Measurements from ENCODE around the gene ULK4.
"Not testable (repeated sequence)": the region's sequence is repeated elsewhere in the genome, so short reads cannot be mapped to it uniquely, and the experiment has no call there.

ULK4 gene

GRCh38 chr3:41448396-41448795, 513.5 kb downstream of the ULK4 start:
- peak in 1 of 2 experiments; percentile 12 for DNase-seq (ENCODE audit: low read depth in 1 of 2, low spot score in 1 of 2)
- in situ Hi-C loops (cut with HindIII; ENCODE audit: low pct_unique_long_range_greater_than_20kb, low sequenced_read_pairs): no loop called here
- no peak for TF ChIP-seq JUND (IDR thresholded peaks at IDR 0.05; ENCODE audit: low read depth)

GRCh38 chr3:41447701-41448100, 514.2 kb downstream of the ULK4 start:
- in situ Hi-C loops (cut with HindIII; ENCODE audit: low pct_unique_long_range_greater_than_20kb, low sequenced_read_pairs): no loop called here
- DNase-seq (ENCODE audit: low read depth in 1 of 2, low spot score in 1 of 2): no peak
- no peak for TF ChIP-seq JUND (IDR thresholded peaks at IDR 0.05; ENCODE audit: low read depth)

GRCh38 chr3:41446316-41446715, 515.6 kb downstream of the ULK4 start:
- in situ Hi-C loops (cut with HindIII; ENCODE audit: low pct_unique_long_range_greater_than_20kb, low sequenced_read_pairs); DNase-seq (ENCODE audit: low read depth in 1 of 2, low spot score in 1 of 2): not testable (repeated sequence)

- DNase-seq (ENCODE audit: low read depth in 1 of 2, low spot score in 1 of 2): no peak
- in situ Hi-C loops (cut with HindIII; ENCODE audit: low pct_unique_long_range_greater_than_20kb, low sequenced_read_pairs): no loop called here
- TF ChIP-seq JUND (IDR thresholded peaks at IDR 0.05; ENCODE audit: low read depth): no peak
These were observed 520.3 kb downstream of the ULK4 start for GRCh38 chr3:41441568-41441967.

- in situ Hi-C loops (cut with HindIII; ENCODE audit: low pct_unique_long_range_greater_than_20kb, low sequenced_read_pairs): no loop called here
These were observed 520.8 kb downstream of the ULK4 start for GRCh38 chr3:41441139-41441538.

GRCh38 chr3:41436983-41437382, 524.9 kb downstream of the ULK4 start:
- in situ Hi-C loops (cut with HindIII; ENCODE audit: low pct_unique_long_range_greater_than_20kb, low sequenced_read_pairs): no loop called here
- DNase-seq (ENCODE audit: low read depth in 1 of 2, low spot score in 1 of 2): no peak
- no peak for TF ChIP-seq JUND (IDR thresholded peaks at IDR 0.05; ENCODE audit: low read depth)

More at GRCh38 chr3:41441139-41441538, 520.8 kb downstream of the ULK4 start:
- no peak for TF ChIP-seq JUND (IDR thresholded peaks at IDR 0.05; ENCODE audit: low read depth)
- no peak for DNase-seq (ENCODE audit: low read depth in 1 of 2, low spot score in 1 of 2)

GRCh38 chr3:41434781-41435180, 527.1 kb downstream of the ULK4 start:
- no peak for DNase-seq (ENCODE audit: low read depth in 1 of 2, low spot score in 1 of 2)
- in situ Hi-C loops (cut with HindIII; ENCODE audit: low pct_unique_long_range_greater_than_20kb, low sequenced_read_pairs): no loop called here
- no peak for TF ChIP-seq JUND (IDR thresholded peaks at IDR 0.05; ENCODE audit: low read depth)

- DNase-seq (ENCODE audit: low read depth in 1 of 2, low spot score in 1 of 2): no peak
- in situ Hi-C loops (cut with HindIII; ENCODE audit: low pct_unique_long_range_greater_than_20kb, low sequenced_read_pairs): no loop called here
- no peak for TF ChIP-seq JUND (IDR thresholded peaks at IDR 0.05; ENCODE audit: low read depth)
These were observed 530.5 kb downstream of the ULK4 start for GRCh38 chr3:41431386-41431785.

- no peak for TF ChIP-seq JUND (IDR thresholded peaks at IDR 0.05; ENCODE audit: low read depth)
- DNase-seq (ENCODE audit: low read depth in 1 of 2, low spot score in 1 of 2): no peak
- in situ Hi-C loops (cut with HindIII; ENCODE audit: low pct_unique_long_range_greater_than_20kb, low sequenced_read_pairs): no loop called here
These were observed 531.0 kb downstream of the ULK4 start for GRCh38 chr3:41430886-41431285.

- TF ChIP-seq JUND (IDR thresholded peaks at IDR 0.05; ENCODE audit: low read depth): no peak
- in situ Hi-C loops (cut with HindIII; ENCODE audit: low pct_unique_long_range_greater_than_20kb, low sequenced_read_pairs): no loop called here
- no peak for DNase-seq (ENCODE audit: low read depth in 1 of 2, low spot score in 1 of 2)
These were observed 531.5 kb downstream of the ULK4 start for GRCh38 chr3:41430391-41430790.

- TF ChIP-seq JUND (IDR thresholded peaks at IDR 0.05; ENCODE audit: low read depth): no peak
- no peak for DNase-seq (ENCODE audit: low read depth in 1 of 2, low spot score in 1 of 2)
- in situ Hi-C loops (cut with HindIII; ENCODE audit: low pct_unique_long_range_greater_than_20kb, low sequenced_read_pairs): no loop called here
These were observed 535.4 kb downstream of the ULK4 start for GRCh38 chr3:41426485-41426884.

- TF ChIP-seq JUND (IDR thresholded peaks at IDR 0.05; ENCODE audit: low read depth): no peak
- DNase-seq (ENCODE audit: low read depth in 1 of 2, low spot score in 1 of 2): no peak
- in situ Hi-C loops (cut with HindIII; ENCODE audit: low pct_unique_long_range_greater_than_20kb, low sequenced_read_pairs): no loop called here
These were observed 537.2 kb downstream of the ULK4 start for GRCh38 chr3:41424543-41425300.

- DNase-seq (ENCODE audit: low read depth in 1 of 2, low spot score in 1 of 2): no peak
- in situ Hi-C loops (cut with HindIII; ENCODE audit: low pct_unique_long_range_greater_than_20kb, low sequenced_read_pairs): no loop called here
- no peak for TF ChIP-seq JUND (IDR thresholded peaks at IDR 0.05; ENCODE audit: low read depth)
These were observed 542.1 kb downstream of the ULK4 start for GRCh38 chr3:41419809-41420208.

All from T47D (cell line).